GM19438 (cell line): ENCODE data around the gene FIBP.
"Not testable (repeated sequence)": the region's sequence is repeated elsewhere in the genome, so short reads cannot be mapped to it uniquely, and the experiment has no call there.

ENCODE experiments used
- ATAC-seq: cut with Tn5 transposase; IDR thresholded peaks from one replicate; pipeline ENCODE4 v1.9.1; 2021; ENCODE audit warnings: low read depth; ENCODE audit not compliant: unreplicated experiment

Gene FIBP

DNA sequence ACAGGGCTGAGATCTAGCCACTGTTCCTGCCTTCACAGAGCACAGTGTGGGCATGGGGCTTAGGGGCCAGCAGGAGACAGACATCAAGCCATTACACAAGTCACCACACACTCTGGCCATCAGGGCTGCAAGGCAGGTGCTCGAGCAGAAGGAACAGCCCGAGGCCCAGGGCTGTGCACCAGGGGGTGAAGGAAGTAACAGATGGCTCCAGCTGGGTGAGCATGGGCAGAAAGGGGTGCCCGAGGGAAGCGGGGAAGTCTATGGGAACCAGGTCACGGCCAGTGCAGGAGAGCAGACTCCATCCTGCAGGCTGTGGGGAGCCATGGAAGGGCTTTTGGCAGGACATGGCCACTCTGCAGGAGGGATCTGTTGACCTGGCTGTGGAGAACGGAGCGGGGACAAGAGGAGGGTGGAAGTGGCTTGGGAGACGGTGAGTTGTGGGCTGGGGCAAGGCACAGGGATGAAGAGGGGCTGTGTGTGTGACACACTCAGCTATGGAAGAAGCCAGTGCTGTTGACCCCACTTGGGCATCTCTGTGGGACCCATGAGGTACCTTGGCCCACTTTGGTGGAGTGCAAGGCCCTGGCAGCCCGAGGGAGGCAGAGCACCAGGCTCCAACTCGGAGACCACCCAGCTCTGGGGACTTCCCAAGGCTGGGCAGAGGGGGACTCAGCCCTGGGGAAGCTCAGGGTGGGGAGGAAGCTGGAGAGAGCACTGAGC, 27.0 kb upstream of the FIBP start:
- no peak for ATAC-seq

DNA sequence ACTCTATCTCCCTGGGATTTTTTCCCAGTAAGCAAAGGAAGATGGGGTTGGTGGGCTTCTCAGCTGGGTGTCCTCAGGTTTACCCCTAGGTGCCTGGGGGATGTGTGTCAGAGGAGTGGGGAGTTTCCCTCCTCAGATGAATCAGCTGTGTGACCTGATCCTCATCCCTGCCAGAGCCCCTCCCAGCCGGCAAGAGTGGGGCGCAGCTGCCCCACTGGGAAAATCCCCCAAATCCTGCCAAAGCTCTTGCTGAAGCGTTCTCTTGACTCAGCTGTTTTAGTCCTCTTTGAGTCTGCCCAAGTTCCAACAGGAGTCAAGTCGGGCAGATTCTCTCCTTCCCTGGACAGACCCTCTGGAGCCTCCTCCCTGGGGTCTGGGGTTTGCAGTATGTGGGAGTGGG, 24.6 kb upstream of the FIBP start:
- ATAC-seq: no peak

DNA sequence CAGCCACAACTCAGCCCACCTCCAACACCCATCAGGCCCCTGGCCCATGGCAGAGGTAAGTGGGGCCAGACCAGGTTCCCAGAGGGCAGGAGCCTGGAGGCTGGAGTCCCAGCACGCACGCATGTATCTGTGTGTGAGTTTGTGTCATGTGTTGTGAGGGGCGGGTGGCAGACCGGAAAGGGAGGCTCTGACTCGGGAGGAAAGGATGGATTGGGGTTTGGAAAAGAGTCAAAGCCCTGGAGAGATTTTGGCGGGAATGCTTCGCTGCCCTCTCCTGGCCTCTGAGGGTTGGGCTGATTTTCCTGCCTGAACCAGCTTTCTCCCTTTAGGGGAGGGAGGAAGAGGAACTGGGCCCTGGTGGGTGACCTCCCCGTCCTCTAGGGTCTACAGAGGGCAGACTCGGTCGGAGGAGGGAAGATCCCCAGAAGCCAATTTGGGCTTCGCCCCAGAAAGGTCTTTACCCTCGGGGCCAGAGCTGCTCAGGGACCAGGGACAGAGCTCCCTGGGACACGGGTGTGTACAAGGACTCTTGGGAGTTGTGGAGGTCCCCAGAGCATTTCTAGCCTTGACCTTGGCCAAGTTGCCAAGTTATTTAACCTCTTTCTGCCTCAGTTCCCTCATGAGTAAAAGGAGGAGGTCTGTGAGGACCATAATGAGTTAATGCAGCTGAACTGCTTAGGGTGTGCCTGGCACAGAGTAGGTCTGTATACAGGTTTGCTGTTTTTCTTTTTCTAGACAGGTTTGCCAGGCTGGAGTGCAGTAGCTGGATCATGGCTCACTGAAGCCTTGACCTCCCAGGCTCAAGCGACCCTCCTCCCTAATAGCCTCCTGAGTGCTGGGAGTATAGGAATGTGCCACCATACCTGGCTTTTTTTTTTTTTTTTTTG, 23.7 kb upstream of the FIBP start:
- no peak for ATAC-seq

DNA sequence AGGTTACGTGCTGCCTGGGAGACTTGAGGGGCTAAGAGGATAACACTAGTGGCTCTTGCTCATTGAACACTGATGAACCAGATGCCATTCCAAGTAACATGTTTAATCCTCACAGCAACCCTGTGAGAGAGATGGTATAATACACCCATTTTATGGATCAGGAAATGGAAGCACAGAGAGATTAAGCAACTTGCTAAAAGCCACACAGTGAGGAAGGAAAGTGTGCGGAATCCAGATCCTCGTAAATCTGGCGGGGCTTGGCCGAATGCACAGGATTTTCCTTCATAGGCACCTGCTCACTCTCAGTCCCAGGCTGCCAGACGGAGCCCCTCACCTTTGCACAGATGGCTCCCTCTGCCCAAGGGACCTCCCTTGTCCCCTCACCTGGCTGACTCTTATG, 19.6 kb upstream of the FIBP start:
- ATAC-seq: no peak

DNA sequence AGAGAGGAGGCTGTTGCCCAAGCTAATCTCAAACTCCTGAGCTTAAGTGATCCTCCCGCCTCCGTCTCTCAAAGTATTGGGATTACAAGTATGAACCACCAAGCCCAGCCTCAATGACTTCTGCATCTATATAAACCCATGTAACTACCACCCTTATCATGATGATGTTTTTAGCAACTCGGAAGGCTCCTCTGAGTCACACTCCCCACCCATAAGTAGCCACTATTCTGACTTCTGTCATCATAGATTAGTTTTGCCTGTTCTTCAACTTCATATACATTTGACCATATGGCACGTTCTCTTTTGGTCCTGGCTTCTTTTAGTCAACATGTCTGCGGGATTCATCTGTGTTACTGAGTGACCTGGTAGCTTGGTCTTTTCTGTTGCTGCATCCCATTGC, 18.3 kb upstream of the FIBP start:
- ATAC-seq: no peak

DNA sequence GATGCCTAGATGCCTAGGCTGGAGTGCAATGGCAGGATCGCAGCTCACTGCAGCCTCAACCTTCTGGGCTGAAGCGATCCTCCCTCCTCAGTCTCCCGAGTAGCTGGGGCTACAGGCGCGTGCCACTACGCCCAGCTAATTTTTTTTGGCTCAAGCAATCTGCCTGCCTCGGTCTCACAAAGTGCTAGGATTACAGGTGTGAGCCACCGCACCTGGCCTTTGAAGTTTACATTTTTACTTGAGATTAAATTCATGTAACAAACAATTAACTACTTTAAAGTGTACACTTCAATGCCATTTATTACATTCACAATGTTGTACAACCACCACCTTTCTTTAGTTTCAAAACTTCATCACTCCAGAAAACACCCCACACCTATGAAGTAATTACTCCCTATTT, 15.4 kb upstream of the FIBP start:
- no peak for ATAC-seq

DNA sequence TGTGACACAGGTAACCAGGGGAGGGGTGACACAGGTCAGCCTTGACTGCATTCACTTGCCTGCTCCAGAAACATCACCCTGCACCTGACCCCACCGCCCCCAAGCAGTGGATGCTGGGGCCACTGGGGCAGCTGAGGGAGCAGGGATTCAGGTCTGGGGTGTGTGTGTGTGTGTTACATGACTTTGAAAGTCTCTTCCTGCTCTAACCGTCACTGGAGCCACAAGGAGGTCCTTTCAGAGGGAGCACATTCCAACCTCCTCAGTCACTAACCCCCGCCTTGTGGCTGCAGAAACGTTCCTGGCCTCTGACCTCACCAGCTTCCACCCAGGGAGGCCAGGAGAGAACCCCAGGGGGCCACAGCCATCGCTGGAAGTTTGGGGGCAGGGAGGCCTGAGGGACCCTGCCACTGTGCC, 14.8 kb upstream of the FIBP start:
- no peak for ATAC-seq

DNA sequence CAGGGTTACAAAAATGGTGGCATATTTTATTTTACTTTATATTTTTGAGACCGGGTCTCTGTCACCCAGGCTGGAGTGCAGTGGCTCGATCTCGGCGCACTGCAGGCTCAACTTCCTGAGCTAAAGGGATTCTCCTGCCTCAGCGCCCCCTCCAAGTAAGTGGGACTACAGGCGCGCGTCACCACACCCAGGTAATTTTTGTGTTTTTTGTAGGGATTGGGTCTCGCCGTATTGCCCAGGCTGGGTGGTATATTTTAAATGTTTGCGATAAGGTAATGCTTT, 12.6 kb upstream of the FIBP start:
- no peak for ATAC-seq

DNA sequence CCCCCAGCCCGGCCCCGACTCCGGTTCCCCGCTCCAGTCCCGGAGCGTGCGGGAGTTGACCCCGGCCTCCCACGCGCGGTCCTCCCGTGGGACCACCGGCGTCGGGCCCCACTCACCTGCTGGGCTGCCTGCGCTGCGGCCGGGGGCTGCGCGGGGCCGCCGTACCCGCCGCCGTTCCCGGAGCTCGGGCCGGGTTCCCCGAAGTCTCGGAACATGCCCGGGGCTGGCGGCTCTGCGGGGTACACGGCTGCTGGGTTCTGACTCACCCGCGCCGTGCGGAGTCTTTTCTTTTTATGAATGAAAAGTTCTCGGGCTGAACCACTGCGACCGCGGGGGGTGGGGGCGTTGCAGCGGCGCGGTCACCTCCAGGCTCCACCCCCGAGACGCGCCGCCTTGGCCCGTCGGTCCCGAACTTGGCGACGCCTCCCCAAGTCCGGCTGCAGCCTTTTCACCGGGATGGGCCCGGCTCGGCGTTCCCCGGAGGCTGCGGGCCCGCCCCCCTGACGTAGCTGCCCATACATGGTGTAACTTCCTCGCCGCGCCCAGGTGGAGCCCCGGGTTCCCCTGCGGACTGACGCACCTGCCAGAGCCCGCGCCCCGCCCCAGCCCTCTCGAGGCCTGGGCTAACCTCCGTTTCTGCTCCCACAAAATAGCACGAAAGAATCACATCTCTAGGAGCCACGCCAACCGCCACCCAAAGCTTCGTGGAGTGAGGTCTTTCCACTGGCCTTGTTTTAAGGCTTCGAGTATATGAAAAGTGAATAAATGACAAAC, 12.0 kb upstream of the FIBP start, which contains the start of gene FOSL1:
Gene FOSL1, minus strand, starts transcription at position 264 of the 774 bp plus-strand sequence. Its CDS starts 49 bp downstream, at position 215.
- ATAC-seq: peak; percentile 75

DNA sequence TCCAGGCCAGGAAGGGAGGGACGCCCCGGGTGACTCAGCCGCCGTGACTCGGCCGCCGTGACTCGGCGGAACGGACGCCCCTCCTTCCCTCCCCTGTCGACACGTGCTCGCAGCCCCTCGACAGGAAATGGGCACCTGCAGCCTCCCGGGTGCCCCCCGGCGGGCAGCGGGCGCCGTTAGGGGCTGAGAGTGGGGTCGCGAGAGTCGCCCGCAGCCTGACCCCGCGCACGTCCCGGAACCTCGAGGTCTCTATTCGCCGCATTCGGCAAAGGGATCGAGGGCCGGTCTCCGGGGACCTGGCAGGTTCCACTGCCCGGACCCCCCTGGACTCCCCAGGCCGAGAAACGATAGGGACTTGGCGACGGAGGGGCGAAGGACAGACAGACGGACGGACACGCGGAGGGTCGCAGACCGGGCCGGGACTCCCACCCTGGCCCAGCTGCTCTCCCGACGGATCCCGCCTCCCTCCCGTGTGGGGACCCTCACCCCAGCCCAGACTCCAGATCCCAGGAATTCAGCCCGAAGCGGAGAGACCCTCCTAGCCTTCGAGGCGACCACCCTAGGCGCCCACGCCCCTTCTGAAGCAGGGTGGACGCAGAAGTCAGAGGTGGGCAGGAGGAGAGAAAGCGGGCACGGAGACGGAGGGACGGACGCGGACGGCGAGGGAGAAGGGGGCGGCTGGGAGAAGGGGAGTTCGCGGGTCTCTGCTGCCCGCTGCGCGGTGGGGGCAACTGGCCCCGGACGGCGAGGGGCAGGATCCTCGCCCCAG, 11.3 kb upstream of the FIBP start:
- no peak for ATAC-seq

DNA sequence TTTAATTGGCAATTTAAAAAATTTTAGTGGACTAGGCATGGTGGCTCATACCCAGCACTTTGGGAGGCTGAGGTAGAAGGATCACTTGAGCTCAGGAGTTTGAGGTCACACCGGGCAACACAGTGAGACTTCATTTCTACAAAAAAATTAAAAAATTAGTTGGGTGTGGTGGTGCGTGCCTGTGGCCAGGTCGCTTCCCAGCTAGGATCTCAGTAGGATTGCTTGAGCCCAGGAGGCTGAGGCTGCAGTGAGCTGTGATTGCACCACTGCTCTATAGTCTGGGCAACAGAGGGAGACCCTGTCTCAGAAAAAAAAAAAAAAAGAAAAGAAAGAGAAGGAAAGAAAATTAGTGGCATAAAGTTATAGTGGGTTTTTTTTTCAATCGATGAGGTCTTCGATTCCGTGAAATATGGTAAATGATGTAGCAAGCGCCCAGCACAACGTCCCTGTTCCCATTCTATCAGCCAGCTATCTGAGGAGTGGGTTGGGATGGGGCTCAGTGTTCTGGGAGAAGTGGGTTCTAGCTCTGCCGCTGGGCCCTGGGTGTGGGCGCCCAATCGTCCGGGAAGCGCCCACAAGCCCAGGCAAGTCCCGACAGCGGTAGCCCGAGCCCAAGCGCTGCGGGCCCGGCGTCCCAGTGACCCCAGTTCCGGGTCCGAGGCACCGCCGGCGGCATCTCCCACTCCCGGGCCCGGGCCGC, 10.5 kb upstream of the FIBP start:
- no peak for ATAC-seq

DNA sequence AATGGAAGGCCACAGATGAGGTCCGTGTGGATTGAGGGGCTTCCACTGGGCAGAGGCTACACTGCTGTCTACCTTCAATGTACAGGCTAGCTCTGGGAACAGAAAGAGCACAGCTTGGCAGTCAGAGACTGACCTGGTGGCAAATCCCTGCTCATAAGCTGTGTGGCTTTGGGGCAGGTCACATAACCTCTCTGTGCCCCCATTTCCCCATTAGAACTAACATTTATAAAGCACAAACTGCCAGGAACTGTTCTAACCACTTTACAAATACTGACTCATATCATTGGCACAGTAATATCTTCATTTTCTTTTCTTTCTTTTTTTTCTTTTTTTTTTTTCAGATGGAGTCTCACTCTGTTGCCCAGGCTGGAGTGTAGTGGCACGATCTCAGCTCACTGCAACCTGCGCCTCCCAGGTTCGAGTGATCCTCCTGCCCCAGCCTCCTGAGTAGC, 8.8 kb upstream of the FIBP start:
- no peak for ATAC-seq

DNA sequence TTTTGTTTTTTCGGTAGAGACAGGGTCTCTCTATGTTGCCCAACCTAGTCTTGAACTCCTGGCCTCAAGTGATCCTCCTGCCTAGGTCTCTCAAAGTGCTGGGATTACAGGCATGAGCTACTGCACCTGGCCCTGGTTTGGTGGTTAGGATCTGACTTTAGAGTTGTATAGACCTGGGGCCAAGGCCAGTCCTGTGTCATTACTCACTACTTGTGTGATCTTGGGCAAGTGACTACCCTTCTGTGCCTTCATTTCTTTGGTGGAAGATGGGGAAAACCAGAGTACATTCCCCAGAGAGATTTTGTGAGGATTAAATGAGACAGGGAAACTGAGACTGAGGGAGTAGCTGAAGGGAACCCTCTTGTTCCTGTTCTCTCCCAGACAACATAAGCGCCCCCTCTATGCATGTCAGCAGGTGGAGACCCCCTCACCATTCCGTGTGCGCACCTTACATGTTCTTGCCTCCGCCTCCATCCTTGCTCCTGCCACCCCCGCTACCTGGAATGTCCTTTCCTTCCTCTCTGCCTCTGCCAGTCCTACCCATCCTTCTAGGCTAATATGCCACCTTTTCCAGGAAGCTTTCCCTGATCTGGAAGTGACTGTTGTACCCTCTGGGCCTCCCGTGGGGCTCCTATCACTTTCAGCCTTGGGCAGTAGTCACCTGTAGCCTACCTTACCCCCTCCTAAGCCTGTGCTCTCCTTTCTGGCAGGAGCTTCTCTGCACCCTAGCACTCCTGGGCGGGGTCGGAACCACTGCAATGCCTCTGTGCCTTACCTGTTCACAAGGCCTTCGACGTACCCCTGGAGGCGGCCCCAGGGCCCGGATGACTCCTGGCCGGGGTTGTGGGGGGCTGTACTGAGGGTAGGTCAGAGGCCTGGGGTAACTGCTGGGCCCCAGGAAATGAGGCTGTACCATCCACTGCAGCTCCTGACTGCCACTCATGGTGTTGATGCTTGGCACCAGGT, 8.0 kb upstream of the FIBP start:
- ATAC-seq: no peak

DNA sequence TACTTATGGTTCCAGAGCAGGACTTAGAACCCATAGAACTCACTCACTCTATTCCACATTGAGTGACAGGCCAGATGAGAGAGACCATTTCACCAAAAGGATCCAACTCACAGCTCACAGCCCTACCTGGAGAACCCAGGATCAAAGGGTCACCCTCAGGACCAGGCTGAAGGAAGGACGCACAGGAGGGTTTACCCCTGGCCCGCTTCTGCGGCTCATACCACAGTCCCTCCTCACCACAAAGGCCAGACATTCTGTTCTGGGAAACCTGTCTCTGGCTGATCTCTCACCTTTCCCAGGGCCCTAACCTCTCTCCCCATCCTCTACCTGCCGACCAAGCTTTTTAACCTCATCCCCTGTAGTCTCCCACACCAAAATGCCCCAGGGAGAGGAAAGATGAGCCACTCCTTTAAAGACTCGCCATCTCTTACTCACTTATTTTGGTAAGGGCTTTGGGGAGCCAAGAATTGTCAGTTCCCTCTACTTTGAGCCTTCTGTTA, 7.3 kb upstream of the FIBP start:
- no peak for ATAC-seq

DNA sequence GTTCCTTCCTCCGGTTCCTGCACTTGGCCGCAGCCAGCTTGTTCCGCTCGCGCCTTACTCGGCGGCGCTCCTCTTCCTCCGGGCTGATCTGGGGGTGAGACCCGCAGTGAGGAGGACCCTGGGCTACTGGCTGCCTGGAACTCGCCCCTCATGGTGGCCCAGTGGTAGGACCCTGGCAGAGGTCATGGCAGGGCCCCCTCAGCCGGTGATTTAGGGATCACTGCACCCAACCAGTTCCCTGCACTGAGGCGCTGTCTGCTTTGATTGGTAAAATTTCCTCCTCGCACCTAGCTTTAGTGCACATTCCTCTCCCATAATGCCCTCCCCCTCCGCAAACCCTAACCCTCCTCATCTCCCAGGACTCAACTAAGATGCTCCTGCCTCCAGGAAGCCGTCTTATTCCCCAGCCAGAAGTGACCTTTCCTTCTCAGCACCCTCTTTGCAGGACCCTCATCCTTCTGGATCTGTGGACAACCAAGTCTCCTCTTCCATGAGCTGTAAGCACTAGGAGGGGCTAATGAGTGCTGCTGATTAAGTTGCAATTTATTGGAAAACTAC, 5.8 kb upstream of the FIBP start:
- no peak for ATAC-seq

DNA sequence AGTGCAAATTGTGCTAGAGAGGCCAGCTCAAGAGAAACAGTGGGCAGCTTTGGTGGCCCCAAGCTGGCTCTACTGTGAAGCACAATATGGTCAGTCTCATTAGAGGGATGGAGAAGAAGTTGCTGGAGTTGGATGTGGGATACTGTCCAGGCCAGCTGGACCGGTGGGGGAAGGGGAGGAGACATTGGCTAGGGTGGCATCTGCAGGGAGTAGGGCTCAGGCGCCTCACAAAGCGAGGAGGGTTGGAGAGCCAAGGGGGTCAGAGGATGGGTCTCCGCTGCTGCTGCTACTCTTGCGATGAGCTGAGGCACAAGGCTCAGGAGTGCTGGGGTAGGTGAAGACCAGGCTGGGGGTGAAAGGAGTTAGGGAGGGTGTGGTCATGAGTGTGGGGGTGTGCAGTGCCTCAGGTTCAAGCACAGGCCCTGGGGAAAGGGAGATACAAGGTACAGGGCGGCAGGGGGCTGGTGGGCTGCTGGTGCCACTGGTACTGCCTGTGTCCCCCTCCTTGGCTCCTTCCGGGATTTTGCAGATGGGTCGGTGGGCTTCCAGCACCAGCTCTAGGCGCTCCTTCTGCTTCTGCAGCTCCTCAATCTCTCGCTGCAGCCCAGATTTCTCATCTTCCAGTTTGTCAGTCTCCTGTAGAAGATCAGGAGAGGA, 4.5 kb upstream of the FIBP start:
- ATAC-seq: no peak

DNA sequence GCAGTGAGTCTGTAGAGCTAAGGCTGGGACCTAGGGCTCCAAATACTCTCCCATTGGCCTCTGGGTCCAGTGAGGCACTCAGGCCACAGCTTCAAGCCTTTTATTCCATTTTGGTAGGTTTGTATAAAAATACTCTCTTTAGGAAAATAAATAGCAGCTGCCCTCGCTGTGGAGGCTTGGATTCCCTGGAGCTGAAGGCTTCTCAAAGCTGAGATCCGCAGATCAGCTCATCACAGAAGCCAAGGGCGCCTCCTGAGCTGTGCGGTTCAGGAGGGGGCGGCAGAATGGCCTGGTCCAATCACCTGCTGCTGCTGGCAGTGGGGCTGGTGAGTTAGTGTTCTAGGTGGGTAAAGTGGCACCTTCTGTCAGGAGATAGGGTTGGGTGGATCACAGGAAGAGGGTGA, 3.9 kb upstream of the FIBP start:
- not testable (repeated sequence) for ATAC-seq
